NOMO-1 treated with dmso at 0.1 percent for 144 hours (cell line): ENCODE results near the gene GRIN2A.

Experiments used
- DNase-seq: peaks from one replicate; lab custom pipeline; 2025; ENCODE audit not compliant: unreplicated experiment; lab: John Stamatoyannopoulos, UW

The GRIN2A gene

DNA sequence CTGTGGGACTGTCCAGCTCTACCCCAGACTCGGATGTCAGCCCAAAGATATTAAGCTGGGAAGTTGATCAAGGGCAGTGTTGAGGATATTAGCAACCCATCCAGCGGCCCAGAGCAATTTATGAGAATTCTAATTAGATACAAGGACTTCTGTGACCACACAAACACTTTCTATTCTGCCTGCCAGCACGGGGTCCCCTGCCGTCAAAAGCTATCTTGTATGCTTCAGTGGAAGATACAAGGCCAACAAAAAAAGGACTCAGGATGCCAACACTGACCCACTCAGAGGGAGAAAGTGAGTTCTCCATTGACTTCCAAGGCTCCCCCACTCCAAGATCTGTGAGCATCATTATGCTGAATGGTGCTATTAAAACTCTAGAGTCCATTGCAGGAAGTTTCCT, 390.7 kb downstream of the GRIN2A start:
- no peak for DNase-seq

DNA sequence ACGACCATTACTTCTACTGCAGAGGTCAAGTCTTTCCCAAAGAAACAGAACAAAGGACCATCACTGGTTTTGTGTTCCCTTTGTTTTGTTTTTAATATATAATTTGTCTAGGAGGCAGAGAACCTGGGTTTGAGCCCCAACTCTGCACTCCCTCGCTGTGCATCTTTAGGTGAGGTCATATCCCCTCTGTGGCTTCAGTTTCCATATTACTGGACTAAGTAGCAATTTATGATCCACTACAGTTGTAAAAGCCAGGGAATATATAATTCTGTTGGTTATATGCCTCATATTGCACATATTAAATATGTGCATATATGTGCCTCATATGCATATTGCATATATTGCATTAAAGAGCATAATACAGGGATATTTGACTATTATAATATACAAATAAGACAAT, 392.0 kb downstream of the GRIN2A start:
- no peak for DNase-seq

DNA sequence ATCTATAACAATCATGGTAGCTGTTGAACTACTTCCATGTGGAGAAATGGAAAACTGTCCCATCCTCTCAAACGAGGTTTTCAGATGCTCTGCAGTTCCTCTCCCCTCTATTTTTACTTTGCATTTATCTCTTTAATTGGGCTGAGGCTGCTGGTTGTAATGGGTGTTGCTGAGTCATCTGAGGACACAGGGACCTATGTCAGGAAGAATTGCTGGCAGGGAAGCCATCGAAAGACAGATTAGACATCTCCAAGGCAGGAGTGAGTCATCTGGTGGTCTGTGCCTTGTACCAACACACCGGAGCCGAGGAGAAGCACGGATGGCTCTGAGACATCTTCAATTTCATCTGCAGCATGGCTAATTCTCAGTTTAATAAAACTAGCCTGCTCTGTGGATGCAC, 394.5 kb downstream of the GRIN2A start:
- no peak for DNase-seq

DNA sequence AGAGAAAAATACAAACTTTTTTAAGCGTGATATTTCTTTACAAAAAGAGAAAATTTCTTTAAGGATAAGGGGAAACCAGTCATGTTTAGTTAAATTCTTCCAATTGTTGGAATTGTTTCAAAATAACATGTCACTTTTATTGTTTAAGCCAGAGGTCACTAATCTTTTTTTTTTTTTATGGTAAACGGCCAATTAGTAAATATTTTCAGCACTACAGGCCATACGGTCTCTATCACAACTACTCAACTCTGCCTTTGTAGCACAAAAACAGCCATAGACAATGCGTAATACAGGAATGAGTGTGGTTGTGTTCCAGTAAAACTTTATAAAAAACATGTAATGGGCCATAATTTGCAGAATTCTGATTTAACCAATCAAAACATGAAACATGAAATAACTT, 401.4 kb downstream of the GRIN2A start:
- DNase-seq = no peak

DNA sequence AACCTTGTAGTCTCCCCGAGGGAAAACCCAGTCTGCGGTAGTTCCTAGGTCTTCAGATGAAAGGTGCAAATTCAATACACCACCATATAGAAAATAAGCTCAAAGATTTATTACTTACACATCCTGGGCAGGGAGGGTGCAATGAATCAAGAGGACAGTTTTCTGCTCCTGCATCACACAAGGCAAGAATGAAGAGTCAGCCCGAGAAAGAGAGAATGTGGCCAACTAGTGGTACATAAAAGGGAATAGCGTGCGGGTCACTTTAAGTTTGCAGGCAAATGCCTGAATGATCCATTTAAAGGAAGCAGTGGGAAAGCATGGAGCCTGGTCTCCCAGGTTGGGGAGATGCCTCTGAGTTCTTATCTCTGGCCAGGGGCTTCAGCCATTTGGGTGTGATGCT, 403.4 kb downstream of the GRIN2A start:
- no peak for DNase-seq

DNA sequence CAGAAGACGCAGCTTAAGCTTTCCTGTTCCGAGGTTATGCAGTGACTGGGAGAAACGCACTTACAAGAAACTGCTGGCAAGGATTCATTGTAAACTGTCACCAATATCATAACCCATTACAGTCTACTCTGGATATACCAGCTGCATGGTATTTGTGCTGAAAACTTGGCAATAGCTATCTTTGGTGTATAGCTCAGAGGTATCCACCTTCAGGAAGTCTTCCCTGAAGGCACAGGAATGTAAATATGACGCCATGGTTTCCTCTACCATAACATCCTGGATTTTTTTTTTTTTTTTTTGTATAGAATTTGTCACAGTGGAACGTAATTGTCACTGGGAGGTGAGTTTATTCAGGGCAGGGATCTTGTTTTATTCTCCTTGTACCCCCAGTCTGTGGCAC, 406.2 kb downstream of the GRIN2A start:
- DNase-seq = no peak

DNA sequence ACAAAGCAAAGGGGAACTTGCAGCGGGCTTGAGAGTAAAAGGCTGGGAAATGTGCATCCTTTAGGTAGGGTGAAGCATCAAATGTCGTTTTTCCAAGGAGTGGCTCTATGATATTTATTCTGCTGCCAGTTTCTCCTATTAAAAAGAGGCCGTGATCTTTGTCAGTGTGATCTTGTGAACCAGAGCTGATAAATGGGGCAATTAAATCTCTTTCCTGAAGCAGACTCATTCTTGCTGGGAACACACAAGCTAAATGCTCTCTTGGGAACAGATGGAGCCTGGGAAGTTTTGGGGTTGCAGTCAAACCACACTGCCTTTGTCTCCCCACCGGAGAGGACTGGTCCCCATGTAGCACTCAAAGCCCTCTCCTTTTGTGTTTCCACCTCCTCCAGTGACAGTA, 408.9 kb downstream of the GRIN2A start:
- no peak for DNase-seq

DNA sequence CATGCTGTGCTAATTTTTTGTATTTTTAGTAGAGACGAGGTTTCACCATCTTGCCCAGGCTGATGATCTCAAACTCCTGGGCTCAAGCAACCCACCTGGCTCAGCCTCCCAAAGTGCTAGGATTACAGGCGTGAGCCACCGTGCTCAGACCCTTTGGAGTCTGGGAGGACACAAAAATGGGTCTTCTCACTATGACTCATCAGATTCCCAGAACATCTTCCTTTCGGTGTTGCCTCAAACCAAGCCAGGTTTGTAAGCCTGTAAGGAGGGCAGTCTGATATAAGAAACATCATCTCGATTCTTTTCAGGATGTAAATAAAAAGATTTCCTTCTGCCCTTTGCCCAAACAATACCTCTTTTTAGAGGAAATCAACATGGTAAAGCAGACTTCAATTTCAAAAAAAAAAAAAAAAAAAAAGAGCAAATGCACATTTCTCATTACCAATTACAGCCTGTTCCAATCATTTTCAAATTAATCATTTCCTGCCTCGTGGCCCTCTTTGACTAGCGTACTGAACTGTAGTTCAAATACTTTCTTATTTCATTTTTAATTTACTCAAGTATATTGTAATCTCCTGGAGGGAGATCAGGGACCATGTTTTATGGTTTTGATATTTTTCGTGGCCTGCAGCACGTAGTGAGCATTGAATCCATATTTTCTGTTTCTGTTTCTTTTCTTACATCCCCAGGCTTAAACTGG, 409.6 kb downstream of the GRIN2A start:
- DNase-seq = no peak

DNA sequence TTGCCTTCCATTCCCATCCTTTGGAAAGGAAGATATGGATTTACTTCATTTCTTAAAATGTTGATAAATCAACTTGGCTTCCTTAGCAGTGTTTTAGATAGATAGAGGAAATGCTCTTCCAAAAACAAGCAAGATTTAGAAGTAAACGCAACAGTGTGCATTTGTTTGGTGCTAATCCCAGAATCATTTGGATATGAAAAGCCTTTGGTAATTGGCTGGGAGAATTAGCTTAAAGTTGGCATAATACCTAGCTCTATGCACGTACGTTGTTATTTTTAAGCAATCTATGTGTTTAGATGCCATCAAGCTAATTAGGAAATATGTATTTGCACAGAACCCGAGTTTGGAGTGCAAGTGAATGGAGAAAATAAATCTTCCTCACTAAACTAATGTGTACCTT, 415.3 kb downstream of the GRIN2A start:
- DNase-seq = no peak

DNA sequence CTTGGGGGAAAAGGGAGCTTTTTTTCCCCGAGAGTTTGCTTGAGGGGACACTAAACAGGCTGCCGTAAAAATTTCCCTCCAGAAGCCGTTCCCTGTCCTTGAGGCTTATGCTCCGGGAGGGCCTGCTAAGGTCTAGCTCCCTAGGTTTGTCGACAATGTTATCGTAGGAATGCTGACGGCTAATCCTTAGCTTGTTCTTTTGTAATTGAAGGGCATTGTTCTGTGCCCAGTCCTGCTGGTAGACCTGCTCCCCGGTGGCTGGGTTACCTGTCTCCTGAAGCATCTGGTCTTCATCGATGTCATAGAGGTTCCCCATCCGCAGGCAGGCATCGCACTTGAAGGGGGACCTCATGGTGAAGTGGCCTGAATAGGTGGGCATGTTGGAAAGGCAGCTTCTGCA, 418.7 kb downstream of the GRIN2A start:
- no peak for DNase-seq

DNA sequence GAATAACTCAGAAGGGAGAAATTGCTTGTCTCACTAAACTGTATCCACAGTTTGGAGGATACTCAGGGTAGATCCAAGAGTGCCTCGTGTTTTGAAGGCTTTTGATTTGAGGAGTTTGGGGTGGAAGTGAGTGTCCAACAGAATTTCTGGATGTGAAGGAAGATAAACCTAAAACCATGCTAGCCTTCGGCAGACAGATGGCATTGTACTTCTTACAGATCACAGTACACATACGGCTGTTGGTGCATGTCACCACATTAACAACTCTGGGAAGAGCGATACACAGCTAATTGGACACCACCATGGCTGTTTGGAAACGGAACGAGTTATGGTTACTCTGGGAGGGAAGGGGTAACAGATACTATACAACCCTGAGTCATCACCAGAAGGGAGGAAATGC, 420.4 kb downstream of the GRIN2A start:
- DNase-seq = no peak

DNA sequence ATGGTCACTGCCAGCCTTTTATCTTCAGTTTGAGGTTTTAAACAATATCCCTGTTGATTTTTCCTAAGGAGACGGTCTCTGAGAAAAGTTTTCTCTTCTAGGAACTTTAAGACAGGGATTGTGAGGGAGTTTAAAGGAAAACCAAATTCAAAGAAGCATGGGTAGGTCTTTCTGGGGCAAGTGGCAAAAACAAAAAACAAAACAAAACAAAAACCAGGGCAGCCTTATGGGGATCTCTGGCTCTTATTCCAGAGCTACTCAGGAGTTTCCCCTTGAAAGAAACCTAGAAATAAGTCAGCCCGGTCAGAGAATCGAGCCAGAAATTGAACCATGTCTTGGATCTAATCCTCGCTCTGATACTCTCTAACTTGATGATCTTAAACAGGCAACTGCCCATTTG, 424.5 kb downstream of the GRIN2A start:
- no peak for DNase-seq

DNA sequence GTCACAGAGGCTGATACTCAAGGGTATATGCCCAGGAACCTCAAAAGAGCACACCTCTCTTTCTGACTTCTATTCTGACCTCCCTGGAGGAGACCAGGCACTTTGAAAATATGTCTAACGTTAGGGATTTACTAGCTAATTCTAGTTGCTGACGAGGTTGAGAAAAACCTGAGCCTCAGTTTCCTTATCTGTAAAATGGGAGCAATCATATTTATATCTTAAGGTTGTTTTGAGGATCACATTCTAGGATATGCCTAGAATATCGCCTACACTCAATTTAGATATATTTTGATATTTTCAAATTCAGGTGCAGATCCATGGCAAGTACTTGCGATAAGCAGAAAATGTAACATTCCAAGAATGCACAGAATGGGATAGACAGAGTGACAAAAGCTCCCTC, 425.8 kb downstream of the GRIN2A start:
- no peak for DNase-seq

DNA sequence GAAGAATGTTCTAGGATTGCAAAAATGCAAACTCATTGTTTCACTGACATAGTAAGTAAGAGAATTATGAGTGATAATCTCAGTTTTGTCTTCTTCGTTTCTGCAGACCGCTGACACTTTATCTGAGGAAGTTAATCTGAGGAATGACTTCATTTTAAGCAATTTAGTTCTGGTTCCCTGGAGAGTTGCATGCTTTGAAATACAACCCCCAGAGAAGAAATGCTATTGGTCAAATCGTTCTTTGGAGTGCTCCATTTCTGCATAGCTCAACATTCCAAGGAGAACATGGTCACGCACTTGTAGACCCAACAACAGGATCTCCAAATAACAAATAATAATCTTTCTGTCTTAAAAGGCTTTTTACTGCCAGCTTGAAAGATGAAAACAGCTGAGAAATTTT, 427.1 kb downstream of the GRIN2A start:
- DNase-seq = no peak

DNA sequence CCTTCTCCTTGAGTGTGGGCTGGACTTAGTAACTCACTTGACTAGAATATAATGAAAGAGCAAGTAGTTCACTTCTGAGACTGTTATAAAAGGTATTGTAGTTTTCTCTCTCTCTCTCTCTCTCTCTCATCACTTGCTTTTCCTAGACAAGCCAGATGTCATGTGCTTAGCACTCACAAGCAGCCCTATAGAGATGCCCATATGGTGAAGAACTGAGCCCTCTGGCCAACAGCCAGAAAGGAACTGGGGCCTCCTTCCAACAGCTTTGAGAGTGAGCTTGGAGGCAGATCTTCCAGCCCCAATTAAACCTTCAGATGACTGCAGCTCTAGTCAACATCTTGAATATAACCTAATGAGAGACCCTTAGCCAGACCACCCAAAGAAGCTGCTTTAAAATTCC, 440.5 kb downstream of the GRIN2A start:
- no peak for DNase-seq

DNA sequence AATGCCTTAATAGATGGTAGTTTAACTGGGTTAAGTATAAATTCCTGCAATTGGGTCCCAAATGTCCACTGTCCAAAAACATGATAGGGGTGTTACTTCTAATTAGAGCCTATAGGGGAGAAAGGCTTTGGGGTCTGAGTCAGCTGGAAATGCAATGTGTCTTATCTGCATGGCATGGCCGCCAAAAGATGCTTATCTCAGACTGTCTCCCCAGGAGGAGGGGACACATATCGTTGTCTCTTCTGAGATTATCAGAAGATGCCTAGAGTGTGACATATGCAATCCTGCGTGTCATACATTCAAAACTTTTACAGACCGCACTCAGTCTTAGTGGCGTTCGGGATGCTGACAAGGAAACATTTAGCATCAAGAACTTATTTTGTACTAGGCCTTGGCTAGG, 442.9 kb downstream of the GRIN2A start:
- DNase-seq = no peak

DNA sequence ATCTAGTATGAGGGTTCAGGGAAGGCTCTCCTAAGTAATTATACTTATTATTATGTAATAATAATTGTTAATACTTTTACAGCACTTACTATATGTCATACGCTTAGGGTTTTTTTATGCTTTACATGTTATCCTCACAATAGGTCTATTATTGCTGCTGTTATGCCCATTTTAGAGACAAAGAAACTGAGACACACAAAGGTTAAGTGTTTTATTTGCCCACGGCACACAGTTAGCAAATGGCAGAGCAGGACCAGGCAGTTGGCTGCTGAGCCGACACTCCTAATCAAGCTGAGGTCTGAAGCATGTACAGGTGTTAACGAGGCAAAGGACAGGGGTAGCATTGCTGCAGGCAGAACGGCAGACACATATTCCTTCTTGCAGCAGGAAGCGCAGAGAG, 443.5 kb downstream of the GRIN2A start:
- no peak for DNase-seq

DNA sequence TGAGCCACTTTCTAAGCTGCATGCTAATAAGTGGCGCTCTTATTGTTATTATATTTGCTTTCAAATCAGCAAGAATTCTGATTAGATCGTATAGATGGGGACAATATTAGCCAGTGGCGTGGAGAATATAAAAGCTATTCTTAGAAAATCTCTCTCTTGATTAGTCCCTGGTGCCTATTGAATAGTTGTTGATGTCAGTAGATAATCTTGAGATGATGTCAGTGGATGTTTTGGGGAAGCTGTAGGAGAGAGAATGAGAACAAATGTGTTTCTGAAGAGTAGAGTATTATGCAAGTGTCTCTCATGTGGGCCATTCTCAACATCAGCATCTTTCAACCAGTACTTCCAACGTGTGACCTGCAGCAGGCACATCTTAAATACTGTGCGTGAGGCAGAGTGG, 445.7 kb downstream of the GRIN2A start:
- no peak for DNase-seq

DNA sequence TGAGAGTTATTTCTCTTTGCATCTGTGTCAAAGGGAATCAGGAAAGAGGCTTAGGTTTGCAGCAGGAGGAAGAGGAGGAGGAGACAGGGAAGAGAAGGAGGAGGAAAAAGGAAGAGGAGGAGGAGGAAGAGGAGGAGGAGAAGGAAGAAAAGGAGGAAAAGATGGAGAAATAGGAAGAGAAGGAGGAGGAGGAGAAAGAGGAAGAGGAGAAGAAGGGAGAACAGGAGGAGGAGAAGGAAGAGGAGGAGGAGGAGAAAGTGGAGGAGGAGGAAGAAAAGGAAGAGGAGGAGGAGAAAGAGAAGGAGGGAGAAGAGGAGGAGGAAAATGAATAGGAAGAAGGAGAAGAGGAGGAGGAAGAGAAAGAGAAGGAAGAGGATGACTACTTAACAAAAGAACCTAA, 459.1 kb downstream of the GRIN2A start:
- DNase-seq = no peak

DNA sequence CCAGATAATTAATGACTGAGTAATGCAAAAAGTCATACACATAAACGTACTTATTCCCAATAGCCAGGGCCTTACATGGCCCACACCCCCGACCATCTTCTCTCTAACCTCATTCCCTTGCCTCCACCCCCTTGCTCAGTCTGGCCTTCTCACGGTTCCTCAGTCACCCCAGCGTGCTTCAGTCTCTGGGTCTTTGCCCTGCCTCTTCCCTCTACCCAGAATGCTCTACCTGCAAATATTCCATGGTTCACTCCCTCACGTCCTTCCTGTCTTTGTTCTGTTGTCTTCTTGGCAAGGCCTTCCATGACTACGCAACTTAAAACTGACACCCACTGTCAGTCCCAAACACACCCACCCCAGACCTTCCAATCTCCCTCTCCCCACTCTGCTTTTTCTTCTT, 468.3 kb downstream of the GRIN2A start:
- no peak for DNase-seq

DNA sequence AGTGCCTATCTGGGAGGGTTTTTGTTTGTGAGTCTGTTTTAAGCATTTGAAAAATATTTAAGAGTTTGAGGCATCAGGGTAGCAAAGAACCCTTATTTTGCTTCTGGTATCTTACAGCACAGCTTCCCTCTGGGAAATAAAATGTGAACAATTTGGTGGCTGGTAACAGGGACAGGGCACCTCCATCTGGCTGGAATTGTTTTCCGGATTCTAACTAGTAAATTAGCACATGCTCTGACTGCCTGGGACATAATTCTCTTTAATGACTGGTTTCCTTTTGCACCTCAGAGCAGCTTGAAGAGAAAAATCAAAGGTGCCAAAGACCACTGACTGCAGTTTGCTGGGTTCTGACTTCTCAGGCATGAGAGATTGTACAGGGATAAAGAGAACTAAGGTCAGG, 469.1 kb downstream of the GRIN2A start:
- no peak for DNase-seq

DNA sequence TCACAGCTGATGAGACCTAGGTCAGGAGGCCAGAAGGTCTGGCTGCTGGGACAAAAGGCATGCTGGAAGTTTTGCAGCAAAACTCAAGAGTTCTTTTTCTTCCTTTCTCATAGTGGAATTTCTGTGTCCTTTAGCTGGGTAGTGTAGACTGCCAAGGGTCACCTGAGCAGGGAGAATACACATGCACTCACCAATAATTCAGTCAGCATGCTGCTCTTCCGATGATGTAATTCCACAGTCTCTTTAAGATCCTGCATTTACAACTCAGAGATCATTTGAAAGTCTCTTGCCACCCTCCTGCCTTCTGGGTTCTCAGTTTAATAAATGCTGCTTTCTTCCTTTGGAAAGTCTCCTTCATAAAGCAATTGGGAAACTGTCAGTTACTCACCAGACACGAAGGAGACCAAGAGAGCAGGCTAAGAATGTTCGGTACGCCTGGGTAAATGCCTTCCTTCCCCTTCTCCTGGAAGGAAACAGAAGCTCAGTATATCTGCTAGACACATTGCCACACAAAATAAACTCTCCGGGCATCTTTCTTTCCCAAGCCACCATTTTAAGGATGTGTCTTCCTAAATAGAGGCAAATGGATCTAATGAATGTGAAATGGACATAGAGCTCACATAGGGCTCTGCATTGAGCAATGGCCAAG, 473.1 kb downstream of the GRIN2A start:
- no peak for DNase-seq

DNA sequence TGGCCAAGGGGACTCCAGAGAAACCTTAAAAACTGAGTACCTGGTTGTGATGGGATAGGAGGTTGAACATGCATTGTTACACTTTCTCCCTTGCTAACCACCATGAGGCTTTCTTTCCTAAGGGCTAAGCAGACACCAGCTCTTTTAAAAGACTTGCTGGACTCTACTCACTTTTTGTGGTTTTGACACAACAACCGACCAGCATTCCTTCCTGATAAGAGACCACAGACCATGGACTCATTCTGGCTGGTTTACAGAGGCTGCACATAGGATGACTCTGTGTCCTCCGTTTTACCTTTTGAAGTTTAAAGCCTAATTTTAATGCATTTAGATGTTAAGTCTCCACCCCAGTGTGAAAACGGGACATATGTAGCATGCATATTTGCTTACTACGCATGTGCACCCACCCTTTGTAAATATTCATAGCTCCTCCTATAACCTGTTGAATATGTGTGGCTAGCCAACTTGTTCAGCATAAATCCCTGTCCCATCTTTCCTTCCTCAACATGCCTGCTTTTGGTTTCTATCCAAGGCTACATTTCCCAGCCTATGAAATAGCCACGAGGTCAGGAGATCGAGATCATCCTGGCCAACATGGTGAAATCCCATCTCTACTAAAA, 475.9 kb downstream of the GRIN2A start:
- DNase-seq = no peak
